ENCODE results near the gene CRYBG1. TPM values are rescaled to one million over a fixed set of nuclear protein-coding genes. Genes with fewer than 3 reads are reported as not detected.

The CRYBG1 gene
- total and polyA plus RNA-seq, 2 donors (not counting 3 experiments of a cell fraction or from before 2014, with no cell fraction given), result 4.1 to 30.1 TPM

- Histone ChIP-seq H3K36me3 (ENCODE audit: control insufficient read depth in 2 of 2, extremely low read depth in 1 of 2, insufficient read depth in 2 of 2, low read length in 2 of 2) (no peaks in the 10 kb centered on the region), H3K4me2 (ENCODE audit: insufficient read depth, low read length) (no peak overlapping the region), H3K27ac (ENCODE audit: insufficient read depth, low read depth, low read length) (no peak overlapping the region), H2AFZ (ENCODE audit: low read depth, low read length) (no peak overlapping the region), H3K79me2 (ENCODE audit: control insufficient read depth, insufficient read depth, low read length) (no peaks in the 10 kb centered on the region), H3K9ac (replicated peaks; ENCODE audit: extremely low read depth, insufficient read depth, low read length) (no peak overlapping the region), H3K27me3 (ENCODE audit: control insufficient read depth in 2 of 2, insufficient read depth in 2 of 2, low read length in 2 of 2) (no peaks in the 10 kb centered on the region), H3K9me3 (replicated peaks; ENCODE audit: control insufficient read depth, insufficient read depth, low read length) (no peaks in the 10 kb centered on the region), H3K9me1 (replicated peaks; ENCODE audit: control insufficient read depth, extremely low read depth, insufficient read depth, low read length) (no peaks in the 10 kb centered on the region), H3K4me3 (replicated peaks in 1 of 3; ENCODE audit: insufficient read depth in 1 of 3, low read depth in 1 of 3, low read length in 3 of 3) (no peak overlapping the region), H3K4me1 (ENCODE audit: control insufficient read depth, extremely low read depth, insufficient read depth, low read length) (peaks cover 3% of the 10 kb centered on the region), H4K20me1 (replicated peaks; ENCODE audit: control insufficient read depth, extremely low read depth, insufficient read depth, low read length) (no peaks in the 10 kb centered on the region)
- CTCF ChIA-PET, result interaction anchor here (1.0 kb wide), 1 partner anchor 10 kb away, joined by 3 read pairs; no protein-coding TSS in a partner anchor
- intact Hi-C loops (cut with micrococcal nuclease), result no loop called here
- dilution Hi-C loops (cut with MboI; ENCODE audit: extremely low pct_ligation_motif_present, low sequenced_read_pairs), result no loop called here
- no peak for TF ChIP-seq MYC (IDR thresholded peaks at IDR 0.05; ENCODE audit: low read depth, low read length)
- TF ChIP-seq JUN (IDR thresholded peaks at IDR 0.05; ENCODE audit: borderline replicate concordance, insufficient read depth, insufficient read length, low read depth), result no peak
- no peak for TF ChIP-seq MAX (IDR thresholded peaks at IDR 0.05; ENCODE audit: insufficient read depth, insufficient read length)
- no peak for TF ChIP-seq POLR2A (IDR thresholded peaks at IDR 0.05; ENCODE audit: low read depth, low read length)
- no peak for TF ChIP-seq FOS (IDR thresholded peaks at IDR 0.05; ENCODE audit: borderline replicate concordance, insufficient read depth, low read length)
- no peak for TF ChIP-seq EZH2 (IDR thresholded peaks at IDR 0.05; ENCODE audit: borderline replicate concordance, low read depth, low read length, severe bottlenecking)
- TF ChIP-seq GATA2 (IDR thresholded peaks at IDR 0.05; ENCODE audit: insufficient read depth, insufficient read length, low read depth, low read length), result no peak
- TF ChIP-seq CTCF (IDR thresholded peaks at IDR 0.05; ENCODE audit: extremely low read depth in 1 of 2, insufficient read depth in 1 of 2, low read depth in 1 of 2, low read length in 2 of 2), result no peak
- TF ChIP-seq POLR2AphosphoS5 (IDR thresholded peaks at IDR 0.05; ENCODE audit: insufficient read depth, low read depth, low read length), result no peak
- FAIRE-seq (no peak), DNase-seq (ENCODE audit: low read depth, low spot score) (no peak)
- POLR2A ChIA-PET, result no interaction called here
- BruUV-seq (replicated peaks), result no TSS peak
Observed at GRCh38 chr6:106536851-106537250, 176.3 kb downstream of the CRYBG1 start.
